NCI-H526 (cell line): ENCODE data around the gene GGCT.
"Not testable (repeated sequence)": the region's sequence is repeated elsewhere in the genome, so short reads cannot be mapped to it uniquely, and the experiment has no call there.

Experiments
- DNase-seq, 2 experiments: peaks; one replicate each; lab custom pipeline; 2025; lab: John Stamatoyannopoulos, UW

Gene GGCT, protein sequence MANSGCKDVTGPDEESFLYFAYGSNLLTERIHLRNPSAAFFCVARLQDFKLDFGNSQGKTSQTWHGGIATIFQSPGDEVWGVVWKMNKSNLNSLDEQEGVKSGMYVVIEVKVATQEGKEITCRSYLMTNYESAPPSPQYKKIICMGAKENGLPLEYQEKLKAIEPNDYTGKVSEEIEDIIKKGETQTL

DNA sequence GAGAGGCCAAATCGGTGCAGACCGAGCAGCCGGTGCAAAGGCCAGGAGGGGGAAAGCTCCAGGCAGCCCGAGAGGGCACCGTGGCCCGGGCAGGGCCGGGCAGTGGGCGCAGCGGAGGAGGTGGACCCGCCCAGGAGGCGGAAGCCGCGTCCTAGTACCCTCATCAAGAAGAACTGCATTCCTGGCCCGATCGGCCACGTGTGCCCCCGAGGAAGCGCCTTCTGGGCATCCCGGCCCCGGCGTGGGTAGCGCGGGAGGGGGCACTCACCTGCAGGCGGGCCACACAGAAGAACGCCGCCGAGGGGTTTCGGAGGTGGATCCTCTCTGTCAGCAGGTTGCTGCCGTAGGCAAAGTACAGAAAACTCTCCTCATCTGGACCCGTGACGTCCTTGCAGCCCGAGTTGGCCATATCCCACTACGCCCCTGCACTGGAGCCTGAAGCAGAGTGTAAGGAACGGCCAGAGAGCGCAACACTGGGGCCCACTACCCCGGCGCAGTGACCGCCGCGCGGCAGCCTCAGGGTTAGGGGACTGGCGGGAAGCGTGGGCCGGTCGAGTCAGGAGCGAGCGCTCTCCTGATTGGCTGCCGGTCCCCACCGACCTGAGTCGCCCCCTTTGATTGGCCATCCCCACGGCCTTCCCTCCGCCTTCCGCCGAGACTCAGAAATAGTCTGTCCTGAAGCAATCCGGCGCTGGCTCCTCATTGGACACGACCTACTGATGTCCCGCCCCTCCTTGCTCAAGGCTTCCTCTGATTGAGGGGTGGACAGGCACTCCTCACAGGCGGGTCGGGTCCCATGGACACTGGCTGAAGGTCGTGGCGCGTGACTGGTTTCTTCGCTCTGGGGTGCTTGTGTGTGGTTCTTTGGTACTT lies at the start of gene GGCT:
Gene GGCT, minus strand, starts transcription at position 529 of the 873 bp plus-strand sequence. Its CDS starts 120 bp downstream, at position 409.
- peak; percentile 98 to 99 for DNase-seq

DNA sequence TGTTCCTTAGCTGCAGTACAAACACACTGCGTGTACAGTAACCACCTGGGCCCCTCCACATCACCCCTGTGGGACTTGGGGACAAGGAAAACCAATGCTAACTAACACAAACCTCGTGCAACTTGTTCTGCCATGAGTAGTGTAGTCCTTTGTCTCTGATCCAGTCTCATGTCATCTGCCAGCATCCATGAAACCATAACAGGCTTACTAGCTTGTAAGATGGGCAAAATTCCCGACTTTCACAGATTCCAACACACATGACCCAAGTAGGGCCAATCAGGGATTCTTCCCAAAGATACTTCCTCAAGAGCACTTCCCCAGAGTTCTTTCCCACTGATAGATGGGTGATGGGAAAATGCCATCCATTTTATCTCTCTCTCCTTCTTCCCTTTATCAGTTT lies 48.9 kb upstream of the GGCT start:
- no peak for DNase-seq

DNA sequence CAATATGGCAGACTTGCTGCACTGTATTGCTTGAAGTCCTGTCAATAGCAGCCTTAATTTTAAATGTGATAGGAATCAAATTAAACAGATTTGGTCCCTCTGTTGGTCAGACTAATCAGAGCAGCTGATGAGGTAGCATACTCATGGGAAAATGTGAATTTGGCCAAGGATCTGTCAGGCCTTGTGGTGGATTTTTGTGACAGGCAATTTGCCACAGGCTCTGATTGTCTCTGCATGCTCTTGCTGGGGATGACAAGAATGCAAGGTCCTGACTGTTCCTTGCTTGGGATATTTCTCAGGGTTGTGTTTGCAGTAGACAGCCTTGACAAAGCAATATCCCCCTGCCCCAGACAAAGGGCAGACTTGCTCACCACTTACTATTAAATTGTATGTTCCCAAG lies 48.5 kb upstream of the GGCT start:
- DNase-seq = no peak

DNA sequence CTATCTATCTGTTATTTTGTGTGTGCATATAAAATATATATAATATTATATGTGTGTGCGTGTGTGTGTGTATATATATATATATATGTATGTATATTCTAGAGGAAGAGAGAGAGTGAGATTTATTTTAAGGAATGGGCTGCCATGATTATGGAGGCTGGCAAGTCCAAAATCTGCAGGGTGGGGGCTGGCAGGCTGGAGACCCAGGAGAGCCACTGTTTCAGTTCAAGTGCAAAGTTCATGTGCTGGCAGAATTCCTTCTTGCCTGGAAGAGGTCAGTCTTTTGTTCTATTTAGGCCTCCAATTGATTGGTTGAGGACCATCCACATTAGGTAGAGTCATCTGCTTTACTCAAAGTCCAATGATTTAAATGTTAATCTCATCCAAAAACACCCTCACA lies 47.7 kb upstream of the GGCT start:
- DNase-seq = no peak

DNA sequence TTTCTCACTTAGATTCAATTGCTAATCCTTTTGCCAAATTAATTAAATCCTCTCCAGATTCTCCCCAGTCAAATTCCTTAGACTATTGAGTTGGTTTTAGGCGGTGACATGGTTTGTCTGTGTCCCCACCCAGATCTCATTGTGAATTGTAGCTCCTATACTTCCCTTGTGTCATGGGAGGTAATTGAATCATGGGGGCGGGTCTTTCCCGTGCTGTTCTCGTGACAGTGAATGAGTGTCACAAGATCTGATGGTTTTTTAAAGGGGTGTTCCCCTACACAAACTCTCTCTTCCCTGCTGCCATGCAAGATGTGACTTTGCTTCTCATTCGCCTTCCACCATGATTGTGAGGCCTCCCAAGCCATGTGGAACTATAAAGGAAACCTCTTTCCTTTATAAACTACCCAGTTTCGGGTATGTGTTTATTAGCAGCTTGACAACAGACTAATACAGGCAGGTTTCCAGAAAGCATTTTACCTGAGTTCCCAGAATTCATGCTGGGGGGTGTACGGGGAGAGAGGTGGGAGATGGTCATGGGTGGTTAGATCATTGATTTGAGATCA lies 45.4 kb upstream of the GGCT start:
- no peak for DNase-seq

DNA sequence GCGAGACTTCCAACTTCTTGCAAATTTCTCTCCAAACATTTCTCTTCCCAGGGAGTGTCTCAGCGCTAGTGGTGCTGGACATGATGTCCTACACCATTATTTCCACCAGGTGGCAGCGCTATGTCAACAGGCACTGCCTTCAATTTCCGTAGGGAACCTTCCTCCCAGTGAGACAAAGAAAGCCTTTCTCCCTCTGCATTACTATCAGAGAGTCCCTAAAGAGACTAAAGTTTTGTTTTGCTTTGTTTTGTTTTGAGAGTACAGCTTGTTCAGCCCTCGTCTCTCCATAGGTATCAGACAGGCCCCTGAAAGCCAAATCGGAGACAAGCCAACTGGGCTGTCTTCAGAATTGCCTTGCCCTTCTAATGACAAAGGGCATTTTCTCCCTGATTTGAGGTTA lies 44.2 kb upstream of the GGCT start:
- peak; percentile 57 to 90 for DNase-seq

DNA sequence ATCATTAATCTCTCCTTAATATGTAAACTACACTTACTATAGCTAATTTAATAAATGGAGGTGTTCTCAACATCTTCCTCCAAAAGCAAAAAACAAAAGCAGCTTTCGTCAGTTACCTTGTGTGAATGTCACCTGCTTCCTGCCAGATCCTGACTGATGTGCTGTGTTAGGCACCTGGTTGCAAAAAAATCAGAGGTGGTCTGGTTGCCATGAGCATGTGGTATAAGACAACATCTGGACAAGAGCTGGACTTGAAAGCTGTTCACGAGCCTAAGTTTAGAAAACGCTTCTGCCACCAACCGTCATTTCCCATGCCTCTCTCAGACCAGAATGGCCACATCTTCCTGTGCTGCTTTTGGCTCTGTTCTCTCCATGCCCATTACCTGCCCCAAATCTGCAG lies 42.0 kb upstream of the GGCT start:
- no peak for DNase-seq

DNA sequence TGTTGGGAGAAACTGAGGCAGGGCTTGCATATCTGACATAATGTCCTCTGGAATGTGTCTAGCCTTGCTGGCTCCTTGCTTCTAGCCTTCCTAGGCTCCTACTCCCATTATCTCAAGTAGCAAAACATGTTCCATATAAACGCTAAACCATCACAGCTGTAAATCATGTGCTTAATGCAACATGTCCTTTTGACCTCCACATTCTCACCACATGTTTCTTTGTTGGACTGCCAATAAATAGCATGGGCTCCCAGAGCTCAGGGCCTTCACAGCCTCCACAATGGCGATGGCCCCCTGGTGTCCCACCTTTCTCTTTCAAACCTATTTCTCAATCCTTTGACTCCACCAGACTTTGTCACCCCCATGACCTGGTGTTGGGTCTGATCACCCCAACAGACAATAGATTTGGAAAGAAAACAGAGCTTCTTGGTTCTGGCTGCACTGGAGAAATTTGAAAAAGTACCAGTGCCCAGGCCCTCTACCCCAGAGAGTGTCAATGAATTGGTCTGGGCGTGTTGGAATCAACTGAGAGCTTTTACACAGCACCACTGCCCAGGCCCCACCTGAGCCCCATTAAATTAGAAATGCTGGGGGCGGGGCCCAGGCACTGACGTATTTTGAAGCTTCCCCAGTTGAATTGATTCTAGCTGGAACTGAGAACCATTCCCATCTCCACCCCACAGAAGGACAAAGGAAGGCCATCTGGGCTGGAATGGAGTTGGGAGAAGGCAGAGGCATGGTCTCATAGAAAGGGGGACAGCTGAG lies 41.3 kb upstream of the GGCT start:
- no peak for DNase-seq

DNA sequence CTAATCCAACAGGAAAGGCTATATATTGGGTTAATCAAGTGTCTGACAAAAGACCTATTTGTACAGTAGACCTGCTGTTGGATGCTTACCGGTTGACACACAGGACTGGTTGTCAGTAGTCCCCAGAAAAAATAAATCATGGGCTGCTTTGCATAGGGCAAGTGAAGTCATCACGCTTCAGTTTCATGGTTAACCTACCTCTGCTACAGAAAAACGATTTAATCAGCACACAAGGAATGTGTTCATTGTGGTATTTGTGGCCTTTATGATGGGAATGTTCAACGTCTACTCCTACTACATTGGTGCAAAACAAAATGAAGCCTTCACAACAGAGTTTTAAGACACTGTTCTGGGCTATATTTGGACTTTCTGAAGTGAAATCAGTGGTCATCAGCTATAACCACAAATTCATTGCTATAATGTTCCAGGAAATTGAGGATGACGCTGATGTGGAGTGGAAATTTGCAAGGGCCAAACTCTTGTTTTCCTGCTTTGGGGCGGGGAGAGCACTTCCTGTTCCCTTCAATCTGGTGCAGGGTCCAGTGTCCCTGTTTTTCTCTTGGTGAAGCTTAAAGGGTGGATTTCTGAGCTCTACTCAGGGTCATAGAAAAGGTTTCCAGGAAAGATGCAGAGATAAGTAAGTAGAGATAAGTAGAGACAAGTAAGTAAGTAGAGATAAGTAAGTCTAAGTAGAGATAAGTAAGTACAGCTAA lies 39.3 kb upstream of the GGCT start:
- peak; percentile 72 to 75 for DNase-seq

DNA sequence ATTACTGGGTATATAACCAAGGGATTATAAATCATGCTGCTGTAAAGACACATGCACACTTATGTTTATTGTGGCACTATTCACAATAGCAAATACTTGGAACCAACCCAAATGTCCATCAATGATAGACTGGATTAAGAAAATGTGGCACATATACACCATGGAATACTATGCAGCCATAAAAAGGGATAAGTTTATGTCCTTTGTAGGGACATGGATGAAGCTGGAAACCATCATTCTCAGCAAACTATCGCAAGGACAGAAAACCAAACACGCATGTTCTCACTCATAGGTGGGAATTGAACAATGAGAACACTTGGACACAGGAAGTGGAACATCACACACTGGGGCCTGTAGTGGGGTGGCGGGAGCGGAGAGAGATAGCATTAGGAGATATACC lies 38.5 kb upstream of the GGCT start:
- DNase-seq = not testable (repeated sequence)

DNA sequence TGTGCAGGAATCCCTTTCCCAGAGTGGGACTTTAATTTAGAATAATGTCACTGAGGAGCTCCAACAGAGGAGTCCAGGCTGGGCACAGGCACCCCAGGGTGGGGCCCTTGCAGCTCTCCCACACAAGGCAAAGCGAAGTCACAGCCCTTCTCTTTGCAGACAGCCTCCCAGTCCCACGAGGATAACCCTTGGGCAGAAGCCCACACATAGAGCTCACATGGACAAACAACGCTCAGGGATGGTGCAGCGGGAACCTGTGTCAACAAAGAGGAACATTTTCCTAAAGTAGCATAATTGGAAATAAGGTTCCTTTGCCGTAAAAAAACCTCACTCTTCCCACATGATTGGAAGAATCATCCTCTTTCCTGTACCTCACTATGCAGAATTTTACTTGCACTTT lies 29.3 kb upstream of the GGCT start:
- DNase-seq = no peak

DNA sequence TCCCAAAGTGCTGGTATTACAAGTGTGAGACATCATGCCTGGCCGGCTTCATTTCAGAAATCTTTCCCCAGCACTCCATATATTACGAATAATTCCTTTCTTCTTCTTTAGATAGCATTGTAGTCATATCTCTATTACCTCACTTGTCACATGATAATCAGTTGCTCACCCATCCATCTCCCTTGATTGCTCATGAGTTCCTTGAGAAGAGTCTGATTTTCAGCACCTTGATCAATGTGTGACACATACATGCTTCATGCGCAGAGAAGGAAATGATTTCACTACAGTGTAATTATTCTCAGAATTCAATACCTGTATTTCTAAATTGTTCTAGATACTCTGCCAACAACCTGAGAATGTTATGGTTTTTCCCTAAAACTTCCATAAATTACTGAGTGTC lies 26.7 kb upstream of the GGCT start:
- DNase-seq = no peak

DNA sequence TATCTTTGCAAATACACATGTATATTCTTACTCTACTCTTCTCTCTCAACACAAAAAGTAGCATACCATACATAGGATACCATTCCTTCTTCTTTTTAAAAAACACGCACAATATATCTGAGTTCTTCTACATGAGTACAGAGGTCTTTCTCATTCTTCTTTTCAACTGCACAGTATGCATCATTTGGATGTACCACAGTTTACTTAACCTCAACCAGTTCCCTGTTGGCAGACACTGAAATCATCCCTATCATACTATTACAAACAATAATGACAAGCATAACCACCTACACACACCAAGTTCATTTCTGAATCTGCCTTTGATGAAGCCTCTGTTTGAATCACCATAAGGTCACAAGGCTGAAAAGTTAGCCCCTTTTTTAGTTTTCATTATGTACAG lies 25.7 kb upstream of the GGCT start:
- no peak for DNase-seq

DNA sequence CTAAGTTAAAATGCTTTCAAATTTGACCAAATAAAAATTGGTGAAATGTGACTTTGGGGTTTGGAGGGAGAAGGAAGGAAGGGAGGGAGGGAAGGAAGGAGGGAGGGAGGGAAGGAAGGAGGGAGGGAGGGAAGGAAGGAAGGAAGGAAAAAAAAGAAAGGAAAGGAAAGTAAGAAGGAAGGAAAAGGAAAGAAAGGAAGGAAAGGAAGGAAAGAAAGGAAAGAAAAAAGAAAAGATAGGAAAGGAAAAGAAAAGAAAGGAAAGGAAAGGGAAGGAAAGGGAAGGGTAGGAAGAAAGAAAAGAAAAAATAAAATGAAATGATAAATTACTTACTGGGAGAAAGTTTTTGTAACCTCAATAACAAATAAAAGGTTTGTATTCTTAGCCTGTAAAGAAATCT lies 24.1 kb upstream of the GGCT start:
- no peak for DNase-seq

DNA sequence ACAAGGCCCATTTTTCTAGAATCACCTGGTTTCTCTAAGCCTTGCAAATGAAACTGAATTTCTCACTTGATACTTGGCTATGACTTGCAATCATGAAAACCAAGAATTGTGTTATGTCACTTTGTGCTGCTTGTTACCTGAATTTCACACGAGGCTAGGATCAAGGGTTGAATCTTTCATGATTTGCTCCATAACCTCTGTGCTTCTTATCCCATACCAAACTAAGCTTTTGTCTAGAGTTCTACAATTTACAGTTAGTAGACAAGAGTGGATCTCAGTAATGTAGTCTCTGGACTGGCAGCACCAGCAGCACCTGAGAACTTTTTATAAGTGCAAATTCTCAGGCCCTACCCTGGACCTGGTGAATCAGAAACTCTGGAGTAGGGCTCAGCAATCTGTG lies 22.7 kb upstream of the GGCT start:
- not testable (repeated sequence) for DNase-seq

DNA sequence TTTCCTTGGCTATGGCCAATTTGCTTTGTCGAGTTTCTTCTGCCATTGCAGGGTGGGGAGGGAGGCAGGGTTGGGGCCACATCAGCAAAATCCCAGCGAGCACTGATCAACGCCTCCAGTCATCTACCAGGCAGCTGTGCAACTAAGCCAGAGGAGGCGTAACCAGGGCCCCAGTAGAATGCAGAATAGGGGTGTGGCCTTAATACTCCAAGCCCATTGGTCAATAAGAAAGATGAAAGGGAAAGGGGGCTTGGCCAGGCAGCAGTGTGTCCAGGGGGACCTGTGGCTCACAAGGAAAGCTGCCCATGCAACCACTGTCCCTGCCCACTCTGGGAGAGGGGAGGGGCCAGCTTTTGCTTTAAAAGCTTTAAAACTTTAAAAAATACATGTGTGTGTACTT lies 21.5 kb upstream of the GGCT start:
- no peak for DNase-seq

DNA sequence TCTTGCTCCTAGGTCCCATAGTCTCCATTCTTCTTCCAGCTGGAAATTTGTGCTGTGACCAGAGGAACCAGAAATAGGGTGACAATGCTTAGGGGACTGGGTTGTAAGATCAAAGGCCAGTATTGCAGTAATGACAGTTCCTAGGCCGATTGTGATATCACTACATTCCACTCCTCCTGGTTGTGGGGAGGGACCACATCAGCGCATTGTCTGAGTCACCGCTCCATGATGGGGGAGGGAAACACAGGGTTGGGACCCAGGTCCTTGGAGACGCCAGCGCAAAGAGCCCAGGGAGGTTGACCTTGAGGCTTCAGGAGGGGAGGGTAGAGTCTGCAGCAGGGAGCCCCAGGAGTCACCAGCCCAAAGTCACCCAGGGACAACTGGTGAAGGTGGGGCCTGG lies 20.8 kb upstream of the GGCT start:
- no peak for DNase-seq

DNA sequence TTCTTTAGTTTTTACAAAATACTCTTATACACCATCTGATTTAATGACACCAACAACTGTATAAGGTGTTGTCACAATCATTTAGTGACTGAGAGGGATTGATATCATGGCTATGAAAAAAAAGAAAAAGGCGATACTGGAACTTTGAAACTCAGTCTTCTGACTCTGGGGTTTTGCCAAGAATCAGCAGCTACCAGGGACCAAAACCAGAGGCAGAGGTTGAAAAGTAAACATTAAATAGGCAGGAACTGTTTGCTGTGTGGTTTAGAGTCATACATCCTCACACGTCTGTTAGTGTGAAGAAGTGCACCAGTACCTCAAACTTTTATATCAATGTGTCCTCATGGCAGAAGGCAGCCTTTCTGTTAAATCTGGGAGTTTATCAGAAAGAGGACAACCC lies 19.9 kb upstream of the GGCT start:
- no peak for DNase-seq

DNA sequence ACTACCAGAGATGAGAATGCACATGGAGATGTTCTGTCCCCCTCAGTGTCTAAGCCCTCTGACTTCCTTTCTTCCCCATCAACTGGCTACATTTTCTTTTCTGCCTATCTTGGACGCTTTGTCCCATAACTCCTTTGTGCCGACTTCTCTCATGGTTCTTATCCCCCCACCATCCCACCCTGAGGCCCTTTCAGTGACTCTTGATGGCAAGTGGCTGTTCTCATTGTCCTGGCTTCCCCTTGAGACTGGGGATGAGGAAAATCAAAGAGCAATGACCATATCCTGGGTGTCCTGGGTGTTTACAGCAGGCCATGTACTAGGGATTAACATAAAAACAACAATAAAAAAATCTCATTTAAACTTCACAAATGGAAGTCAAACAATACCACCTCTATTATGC lies 18.8 kb upstream of the GGCT start:
- DNase-seq = no peak

DNA sequence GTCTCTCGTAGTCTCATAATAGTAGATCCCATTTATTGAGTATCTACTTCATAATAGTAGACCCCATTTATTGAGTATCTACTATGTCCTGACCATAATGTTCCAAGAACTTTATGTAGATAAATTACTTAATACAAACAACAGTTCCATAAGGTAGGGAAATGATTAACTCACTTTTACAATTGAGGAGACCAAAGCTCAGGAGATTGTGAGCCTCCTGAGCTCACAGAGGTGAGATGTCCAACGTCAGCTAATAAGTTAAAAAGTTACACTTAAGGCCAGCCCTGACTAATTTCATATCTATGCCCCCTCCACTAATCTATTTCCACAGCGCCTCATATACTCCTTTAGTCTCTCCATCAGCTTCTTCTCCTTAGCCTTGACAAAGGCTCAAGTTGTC lies 17.5 kb upstream of the GGCT start:
- no peak for DNase-seq

DNA sequence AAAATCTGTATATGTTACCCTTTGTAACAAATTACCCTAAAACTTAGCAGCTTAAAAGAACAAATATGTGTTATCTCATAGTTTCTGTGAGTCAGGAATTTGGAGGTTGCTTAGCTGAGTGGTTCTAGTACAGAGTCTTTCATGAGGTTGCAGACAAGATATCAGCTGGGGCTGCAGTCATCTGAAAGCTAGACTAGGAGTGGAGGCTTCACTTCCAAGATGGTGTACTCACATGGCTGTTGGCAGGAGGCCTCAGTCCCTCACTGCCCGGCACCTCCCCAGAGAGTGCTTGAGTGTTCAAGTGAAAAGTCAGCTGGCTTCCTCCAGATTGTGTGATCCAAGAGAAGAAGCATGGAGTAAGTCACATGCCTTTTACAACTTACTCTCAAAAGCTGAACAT lies 16.9 kb upstream of the GGCT start:
- no peak for DNase-seq

DNA sequence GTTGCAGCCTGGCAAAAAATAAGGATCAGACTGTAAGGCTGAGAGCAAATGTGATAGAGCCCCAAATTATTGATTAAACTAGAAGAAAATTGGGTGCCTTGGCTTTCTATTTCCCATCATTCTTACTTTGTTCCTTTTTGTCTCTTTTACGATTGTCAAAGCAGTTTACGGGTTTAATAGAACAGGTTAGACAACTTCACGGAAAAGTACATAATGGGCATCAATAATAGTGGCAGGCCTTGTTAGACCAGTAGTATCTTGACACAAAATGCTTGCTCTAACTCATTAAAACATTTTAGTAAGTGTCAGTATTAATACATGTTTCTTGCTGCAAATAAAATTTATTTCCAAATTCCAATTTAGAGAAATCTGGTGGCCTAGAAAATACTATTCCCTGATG lies 14.5 kb upstream of the GGCT start:
- peak in 1 of 2 experiments; percentile 21 for DNase-seq
